ENCODE results near the gene SIGLEC8.
"Not testable (repeated sequence)": the region's sequence is repeated elsewhere in the genome, so short reads cannot be mapped to it uniquely, and the experiment has no call there.

Gene SIGLEC8

DNA sequence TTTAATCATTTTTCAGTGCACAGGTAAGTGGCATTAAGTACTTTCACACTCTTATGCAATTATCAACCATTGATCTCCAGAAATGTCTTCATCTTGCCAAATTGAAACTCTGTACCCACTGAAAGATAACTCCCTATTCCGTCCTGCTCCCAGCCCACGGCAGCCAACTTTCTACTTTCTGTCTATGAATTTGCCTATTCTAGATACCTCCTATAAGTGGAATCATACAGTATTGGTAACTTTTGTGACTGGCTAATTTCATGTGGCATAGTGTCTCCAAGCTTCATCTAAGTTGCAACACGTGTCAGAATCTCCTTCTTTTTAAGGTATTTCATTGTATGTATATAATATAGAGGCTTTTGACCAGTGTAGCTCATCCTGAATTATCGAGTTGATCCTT is 14.4 kb upstream of the SIGLEC8 start:
- DNase-seq: no peak

DNA sequence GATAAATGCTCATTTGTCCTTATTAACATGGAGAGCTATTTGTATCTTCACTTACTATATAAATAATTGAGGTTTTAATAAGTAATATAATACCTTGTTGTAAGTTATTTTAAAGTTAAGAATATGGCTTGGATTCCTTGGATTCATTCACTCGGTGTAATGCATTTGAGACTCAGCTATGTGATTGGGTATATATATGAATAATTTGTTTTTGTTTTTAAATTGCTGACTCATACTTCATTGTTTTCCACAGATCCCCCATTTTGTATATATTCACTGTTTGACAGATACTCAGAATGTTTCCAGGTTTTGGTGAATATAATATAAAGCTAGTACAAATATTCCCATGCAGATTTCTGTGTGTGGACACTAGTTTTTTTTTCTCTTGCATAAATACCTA is 13.3 kb upstream of the SIGLEC8 start:
- no peak for DNase-seq

DNA sequence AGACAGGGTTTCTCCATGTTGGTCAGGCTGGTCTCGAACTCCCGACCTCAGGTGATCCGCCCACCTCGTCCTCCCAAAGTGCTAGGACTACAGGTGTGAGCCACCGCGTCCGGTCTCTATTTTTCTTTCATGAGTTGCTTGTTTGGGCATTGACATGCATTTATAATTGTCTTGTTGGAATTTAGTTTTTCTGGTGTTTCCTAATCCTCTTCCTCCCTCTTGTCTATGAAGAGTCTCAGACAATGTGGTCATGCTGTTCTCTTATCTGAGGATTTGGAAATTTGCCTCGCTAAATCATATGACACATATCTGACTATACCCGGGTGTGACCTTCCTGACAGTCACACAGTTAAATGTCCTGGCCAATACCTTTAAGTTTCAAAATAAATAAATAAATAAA is 12.7 kb upstream of the SIGLEC8 start:
- DNase-seq: no peak

DNA sequence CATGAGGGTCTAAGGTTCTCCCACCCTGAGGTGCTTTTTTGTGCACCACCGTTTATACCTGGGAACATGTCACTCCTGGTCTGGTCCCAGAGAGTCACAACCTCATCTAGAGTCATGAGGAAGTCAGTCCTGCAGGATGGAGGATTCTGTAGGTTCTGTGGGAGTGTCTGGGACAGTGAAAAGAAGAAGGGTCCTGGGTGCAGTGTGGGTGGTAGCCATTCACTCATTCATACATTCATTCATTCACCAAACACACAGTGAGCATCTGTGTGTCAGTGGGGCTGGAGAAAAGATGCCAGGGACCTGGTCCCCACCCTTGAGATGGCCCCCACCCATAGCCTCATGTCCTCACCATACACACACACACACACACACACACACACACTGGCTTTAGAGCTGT is 11.4 kb upstream of the SIGLEC8 start:
- DNase-seq: no peak

DNA sequence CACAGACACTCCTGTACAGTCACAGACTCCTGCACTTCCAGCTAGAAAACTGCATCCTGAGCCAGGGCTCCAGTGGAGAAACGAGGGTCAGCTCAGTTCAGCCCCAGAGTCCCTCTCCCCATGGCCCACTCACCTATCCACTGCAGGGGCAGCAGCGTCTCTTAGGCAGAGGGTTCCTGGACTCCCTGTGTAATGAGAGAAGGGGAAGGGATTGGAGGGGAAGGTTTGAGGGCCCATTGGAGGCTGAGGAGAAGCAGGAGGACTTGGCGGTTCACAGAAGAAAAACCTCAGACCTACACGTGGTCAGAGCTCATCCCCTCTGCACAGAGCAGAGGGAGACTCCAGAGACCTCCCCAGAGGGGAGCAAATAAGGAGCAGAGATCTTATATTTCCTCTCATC is 10.9 kb upstream of the SIGLEC8 start:
- DNase-seq: no peak

DNA sequence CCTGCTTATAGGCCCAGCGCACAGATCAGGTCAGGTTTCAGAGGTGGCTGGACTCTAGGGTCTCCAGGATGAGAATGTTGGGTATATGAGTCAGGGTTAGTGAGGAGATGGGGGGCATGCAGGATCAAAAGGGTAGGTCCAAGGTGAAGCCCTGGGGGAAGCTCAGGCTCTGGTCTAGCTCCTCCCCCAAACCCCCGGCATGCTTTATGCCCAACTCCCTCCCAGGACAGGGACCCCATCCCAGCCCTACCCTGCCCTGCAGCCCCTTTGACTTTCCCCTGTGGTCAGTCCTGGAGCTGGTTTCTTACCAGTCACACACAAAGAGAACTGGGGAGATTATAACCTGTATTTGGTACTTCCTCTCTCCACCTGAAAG is 10.3 kb upstream of the SIGLEC8 start:
- DNase-seq: no peak

DNA sequence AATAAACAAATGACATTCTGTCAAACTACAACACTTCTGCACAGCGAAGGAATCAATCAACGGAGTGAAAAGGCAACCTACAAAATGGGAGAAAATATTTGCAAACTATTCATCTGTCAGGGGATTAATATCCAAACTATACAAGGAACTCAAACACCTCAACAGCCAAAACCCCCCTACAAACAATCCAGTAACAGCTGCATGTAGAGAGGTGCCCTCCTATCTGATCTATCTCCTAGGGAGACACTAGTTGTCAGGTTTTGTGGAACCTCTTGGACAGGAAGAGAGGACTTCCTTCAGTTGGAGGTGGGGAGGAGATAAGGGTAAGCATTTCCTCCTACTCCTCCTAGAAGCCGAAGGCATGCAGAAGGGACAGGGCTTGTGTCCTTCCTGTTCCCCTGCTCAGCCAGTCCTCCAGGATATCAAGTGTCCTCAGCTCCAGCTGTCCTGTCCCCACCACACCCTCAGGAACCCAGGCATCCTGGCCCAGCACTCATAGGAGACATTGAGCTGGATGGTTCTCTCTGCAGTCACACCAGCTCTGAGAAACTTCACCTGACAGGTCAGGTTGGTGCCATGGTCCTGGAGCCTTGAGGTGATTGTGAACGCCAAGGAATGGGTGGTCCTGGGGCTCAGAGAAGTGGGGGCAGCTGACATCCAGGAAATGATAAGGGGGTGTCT is 9.8 kb upstream of the SIGLEC8 start:
- peak; percentile 52 for DNase-seq

DNA sequence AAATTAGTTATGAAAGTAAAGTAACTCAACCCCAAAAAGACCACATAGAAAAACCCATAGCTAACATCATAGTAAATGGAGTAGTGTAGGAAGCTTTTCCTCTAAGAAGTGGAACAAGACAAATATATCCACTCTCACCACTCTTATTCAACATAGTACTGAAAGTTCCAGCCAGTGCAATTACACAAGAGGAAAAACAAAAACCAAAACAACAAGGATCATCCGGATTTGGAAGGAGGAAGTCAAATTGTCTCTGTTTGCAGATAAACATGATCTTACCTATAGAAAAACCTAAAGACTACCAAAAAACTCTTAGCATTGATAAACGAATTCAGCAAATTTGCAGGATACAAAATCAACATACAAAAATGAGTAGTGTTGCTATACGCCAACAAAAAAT is 8.5 kb upstream of the SIGLEC8 start:
- no peak for DNase-seq

DNA sequence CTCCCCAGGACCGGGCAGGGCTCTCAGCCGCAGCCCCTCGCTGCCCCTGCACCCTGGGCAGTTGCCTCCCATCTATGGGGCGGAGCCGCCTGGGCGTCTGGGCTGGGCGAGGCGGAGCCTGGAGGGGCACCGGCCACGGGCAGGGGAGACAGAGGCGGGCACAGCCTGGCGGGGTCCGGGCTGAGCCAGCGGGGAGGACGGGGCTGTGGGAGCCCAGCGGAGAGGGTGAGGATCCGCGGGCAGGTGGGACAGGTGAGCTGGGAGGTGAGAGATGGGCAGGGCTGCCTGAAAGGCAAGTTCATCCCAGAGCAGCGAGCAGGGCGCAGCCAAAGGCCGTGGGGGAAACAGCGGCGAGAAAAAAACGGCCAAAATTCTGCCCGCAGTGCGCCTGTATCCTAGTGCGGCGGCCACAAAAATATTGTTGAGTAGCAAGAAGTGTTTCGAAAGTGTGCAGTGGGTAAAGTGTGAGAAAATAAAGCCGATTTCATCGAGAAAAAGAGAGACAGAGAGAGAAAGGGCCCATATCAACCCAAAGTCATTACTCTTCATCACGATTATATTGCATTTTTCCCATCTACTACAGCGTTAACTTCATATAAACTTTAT is 5.8 kb upstream of the SIGLEC8 start:
- DNase-seq: not testable (repeated sequence)

DNA sequence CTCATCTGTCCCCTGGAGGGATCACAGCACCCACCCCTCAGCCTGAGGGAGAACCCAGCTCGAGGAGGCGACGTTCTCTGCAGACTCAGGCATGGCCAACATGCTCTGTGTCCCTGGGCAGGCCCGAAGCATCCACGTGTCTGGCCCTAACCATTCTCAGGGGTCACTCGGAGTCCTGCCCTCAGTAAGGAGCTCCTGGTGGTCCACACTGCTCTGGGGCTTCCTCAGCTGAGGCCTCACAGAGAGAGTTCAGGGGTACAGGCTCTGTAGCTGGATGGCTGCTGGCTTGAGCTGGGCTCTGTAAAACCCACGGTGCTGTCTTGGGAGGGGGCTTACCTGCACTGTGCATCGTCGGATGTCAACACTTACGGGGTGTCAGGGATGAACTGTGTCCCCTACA is 4.4 kb upstream of the SIGLEC8 start:
- DNase-seq: no peak

DNA sequence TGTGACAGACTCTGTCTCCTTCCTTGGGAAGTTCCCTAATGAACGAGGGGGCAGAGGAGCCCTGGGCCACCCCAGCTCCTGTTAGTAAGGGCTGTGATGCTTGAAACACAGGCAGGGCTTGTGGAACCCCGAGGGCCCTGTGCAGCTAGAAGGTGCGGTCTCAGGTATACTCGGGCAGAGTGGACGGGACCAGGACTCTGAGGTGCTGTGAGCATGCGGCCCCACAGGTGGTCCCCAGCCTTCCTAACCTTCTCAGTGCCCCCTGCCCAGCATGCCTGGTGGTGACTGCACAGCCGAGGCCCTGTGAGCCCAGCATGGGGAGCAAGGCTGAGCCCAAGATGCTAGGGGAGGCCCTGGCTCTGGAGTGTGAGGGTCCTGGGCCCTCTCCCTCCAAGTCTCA is 4.0 kb upstream of the SIGLEC8 start:
- no peak for DNase-seq

DNA sequence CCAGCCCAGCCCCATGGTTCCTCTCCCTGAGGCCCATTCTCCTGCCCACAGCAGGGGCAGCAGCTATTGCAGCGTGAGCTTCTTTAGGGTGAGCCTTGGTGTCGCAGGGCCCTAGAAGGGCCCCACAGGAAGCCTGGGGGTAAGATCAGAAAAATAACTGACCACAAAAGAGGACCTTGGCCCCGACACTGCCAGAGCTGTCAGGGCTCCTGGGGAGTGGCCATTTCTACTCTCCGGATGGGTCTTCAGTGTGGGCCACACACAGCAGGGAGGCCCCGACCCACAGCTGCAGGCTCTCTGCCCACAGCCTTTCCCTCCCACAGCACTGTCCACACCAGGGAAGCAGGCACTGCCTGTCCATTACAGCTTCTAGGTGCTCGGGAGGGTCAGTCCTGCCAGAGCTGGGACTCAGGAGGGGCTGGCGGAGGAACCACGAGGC is 3.5 kb upstream of the SIGLEC8 start:
- DNase-seq: peak; percentile 29

DNA sequence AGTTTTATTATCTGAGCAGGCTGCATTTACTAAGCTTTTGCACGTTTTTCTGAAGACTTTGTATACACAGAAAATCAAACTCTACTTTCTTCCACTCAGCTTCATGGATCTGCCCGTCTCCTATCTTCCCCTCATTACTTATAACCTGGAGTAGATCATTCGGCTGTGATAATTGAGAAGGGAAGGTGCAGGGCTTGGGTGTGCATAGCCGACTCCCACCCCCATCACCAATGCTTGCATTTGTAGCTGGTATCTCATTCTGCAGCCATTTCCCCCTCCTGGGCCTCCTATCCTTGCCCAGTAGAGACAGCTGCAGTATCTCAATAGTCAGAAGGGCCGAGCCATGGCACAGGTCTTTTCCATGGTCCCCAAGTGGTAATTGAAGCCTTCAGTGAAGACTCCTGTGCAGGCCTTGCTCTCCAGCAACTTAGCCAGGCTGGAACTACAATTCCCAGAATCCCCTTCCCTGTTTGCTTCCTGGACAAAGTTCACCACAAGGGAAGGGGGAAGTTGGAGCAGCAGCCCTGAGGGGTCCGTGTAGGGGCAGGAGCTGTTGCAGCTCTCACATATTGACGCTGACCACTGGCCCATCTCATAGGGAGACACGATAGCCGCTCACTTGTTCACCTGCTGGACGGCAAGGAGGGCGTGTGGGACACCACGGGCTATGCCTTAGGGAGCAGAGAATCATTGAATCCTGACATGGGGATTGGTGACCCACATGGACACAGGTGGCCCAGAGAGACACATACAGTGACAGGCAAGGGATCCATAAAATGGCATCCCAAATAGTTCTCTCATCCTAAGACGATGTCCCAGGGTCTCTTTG is 2.1 kb upstream of the SIGLEC8 start:
- DNase-seq: peak; percentile 27

DNA sequence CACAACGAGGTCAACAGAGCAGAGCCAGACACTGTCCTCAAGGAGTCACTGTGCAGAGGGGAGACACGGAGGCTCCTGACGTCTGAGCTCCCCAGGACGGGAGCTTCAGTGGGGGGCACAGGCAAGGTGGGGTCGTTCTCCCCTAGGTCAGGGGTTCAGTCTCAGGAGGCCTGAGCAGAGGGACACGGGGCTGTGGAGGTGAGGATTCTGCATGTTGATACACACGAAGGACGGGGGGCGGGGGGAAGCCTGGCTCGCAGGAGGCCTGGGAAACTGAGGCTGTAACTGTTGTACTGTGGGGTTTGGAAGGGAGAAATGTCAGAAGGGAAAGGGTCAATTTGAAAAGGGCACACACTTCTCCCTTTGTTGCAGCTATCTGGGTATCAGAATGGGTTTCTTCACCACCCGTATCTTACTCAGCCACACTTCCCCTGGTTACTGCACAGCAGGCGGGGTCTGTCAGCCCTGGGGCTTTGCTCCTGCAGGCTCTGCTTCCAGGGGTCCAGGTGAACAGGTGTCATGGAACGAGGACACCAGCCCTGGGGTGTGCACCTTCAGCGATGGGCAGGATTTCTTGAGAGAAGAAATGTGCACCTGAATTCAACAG is 748 bp upstream of the SIGLEC8 start:
- no peak for DNase-seq

DNA sequence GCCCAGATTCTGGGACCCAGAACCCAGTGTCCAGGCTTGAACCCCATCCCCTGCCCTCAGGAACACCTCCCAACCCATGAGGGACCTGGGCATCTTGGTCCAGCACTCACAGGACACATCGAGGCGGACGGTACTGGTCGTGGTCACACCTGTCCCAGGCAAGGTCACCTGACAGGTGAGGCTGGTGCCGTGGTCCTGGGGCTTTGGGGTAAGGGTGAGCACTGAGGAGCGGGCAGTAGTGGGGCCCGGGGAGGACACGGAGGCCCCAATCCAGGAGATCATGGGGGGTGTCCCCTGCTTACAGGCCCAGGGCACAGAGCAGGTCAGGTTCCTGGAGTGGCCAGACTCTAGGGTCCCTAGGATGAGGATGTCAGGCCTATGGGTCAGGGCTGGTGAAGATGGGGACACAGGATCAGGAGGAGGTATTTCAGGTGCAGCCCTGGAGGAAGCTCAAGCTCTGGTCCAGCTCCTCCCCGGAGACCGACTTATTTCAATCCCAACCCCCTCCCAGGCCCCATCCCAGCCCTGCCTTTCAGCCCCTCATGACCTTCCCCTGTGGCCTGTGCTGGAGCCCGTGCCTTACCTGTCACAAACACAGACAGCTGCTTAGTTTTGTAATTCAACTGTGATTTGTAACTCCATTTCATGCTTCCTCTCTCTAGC is 772 bp downstream of the SIGLEC8 start:
- DNase-seq: no peak

DNA sequence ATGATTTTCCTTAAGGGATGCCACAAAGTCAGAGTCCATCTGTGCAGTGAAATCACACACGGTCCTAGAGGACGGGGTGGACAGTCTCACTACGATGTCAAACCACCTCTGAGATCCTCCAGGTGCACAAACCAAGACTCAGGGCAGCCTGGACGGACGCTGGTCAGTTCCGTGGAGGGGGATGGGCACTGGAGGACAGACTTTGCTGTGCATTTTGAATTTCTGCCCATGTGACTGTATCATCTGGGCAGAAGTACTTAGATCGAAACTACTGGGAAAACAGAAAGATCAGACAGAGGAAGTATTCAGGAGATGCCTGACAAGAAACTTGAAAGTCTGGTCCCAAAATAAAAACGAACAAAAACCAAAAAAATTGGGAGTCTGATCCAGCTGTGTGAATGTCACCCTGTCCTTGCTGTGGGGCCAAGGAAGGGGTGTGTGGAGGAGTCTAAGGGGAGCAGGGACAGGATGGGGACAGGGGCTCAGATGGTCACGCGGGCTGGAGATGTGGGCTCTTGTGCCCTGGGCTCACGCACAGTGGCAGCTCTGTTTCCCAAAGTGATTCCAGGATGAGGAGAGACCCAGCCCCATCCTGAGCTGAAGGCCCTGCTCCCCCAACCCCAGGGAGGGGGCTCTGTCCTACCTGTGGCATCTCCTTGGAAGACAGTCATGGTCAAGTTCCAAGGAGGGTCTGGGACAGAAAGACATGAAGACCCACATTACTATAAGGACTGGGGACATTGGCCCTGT is 1.5 kb downstream of the SIGLEC8 start:
- DNase-seq: no peak

DNA sequence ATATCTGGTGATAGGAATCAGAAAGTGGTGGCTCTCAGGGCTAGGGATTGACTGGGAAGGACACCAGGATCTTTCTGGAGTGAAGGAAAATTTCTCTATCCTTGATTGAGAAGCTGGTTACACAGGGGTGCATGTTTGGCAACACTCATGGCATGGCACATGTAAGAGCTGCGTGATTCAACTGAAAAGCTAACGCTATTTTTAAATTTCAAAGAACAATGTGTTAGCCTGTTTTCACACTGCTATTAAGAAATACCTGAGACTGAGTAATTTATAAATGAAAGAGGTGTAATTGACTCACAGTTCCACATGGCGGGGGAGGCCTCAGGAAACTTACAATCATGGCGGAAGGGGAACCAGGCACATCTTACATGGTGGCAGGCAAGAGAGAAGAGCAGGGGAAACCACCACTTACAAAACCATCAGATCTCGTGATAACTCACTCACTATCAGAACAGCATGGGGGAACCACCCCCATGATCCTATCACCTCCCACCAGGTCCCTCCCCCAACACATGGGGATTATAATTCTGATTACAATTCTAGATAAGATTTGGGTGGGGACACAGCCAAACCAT is 7.4 kb downstream of the SIGLEC8 start:
- no peak for DNase-seq

DNA sequence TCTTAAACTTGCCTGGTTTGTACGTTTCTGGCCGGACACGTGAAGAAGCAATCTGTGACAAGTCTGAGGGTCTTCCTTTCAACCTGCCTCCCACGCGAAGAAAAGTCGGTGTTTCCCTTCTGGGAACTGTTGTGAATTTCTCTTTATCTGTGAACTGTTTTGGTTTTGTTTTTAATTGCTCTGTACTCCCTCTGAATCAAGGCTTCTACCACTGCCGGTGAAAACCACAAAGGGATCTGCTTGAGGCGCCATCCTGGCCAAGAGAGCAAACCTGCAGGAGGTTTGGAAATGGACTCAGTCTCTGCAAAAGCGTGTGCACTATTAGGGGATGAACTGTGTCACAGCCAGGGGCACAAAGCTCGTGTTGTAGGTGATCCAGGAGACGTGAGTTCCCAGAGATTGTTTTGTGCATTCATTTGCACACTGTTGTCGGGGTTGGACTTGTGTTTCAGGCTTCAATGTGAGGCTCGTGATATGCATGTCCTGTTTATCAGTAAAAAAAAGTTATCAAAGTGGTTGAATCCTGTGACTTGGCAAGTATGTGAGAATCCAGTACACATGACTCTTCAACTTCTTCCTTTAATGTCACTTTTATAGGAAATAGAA is 9.7 kb downstream of the SIGLEC8 start:
- DNase-seq: no peak

DNA sequence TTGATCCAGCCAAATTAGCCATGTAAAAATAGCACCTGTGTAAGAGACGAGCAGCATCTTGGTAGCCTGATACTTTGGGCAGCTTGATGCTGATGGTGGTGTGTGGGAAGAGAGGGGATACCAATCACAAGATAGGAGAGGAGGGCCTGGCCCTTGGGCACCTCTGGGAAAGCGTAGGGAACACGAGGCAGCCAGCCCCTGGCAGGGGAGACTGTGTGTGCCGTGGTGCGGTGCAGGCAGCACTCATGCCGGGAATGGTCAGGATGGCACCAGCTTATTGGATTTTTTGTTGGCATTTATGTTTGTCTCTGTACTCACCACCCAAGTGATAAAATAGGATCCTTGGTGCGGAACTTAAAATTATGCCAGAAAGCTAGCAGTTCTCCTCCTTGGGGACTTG is 10.2 kb downstream of the SIGLEC8 start:
- no peak for DNase-seq

DNA sequence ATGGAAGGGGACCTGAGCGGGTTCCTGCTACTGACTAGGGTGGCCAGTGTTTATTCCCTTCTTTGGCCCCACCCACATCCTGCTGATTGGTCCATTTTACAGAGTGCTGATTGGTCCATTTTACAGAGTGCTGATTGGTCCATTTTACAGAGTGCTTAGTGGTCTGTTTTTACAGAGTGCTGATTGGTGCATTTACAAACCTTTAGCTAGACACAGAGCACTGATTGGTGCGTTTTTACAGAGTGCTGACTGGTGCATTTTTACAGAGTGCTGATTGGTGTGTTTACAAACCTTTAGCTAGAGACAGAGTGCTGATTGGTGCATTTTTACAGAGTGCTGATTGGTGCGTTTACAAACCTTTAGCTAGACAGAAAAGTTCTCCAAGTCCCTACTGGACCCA is 10.7 kb downstream of the SIGLEC8 start:
- not testable (repeated sequence) for DNase-seq
